GM21381 (cell line): ENCODE results near the gene MAP3K13.
A peak's percentile ranks its signal among the peaks of the same experiment; 100 is the strongest.
"Not testable (repeated sequence)": the region's sequence is repeated elsewhere in the genome, so short reads cannot be mapped to it uniquely, and the experiment has no call there.

ENCODE experiments used
- ATAC-seq: cut with Tn5 transposase; IDR thresholded peaks from one replicate; pipeline ENCODE4 v1.9.1; 2021; ENCODE audit warnings: mild to moderate bottlenecking, moderate library complexity; ENCODE audit not compliant: unreplicated experiment

The MAP3K13 gene

DNA sequence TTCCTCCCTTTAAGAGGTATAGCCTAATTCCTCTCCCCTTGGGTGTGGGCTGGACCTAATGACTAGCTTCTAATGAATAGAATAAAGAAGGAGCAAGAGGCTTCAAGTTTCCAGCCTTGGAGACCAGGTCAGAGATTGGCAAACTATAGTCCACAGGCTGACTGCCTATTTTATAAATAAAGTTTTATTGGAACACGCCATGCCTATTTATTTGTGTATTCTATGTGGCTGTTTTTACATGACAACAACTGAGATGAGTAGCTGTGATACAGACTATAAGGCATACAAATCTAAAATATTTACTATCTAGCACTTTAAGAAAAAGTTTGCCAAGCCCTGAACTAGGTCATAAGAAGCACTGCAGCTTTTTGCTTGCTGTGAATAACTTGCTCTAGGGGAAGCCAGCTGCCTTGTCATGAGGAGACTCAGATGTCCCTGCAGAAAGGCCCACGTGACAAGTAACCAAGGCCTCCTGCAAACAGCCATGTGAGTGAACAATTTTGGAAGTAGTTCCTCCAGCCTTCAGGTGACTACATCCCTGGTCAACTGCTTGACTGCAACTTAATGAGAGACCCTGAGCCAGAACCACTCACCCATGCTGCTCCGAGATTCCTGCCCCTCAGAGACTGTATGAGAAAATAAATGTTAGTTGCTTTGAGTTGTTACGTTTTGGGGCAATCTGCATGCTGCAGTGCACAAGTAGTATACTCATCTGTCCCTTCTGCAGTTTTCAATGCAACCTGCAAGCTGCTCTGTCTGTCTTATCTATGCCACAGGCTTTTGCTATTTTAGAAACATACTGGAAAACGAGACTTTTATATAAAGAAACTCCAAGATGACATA lies 21.1 kb upstream of the MAP3K13 start:
- no peak for ATAC-seq

- no peak for ATAC-seq
Measured at GRCh38 chr3:185342459-185343174, 20.3 kb upstream of the MAP3K13 start.

DNA sequence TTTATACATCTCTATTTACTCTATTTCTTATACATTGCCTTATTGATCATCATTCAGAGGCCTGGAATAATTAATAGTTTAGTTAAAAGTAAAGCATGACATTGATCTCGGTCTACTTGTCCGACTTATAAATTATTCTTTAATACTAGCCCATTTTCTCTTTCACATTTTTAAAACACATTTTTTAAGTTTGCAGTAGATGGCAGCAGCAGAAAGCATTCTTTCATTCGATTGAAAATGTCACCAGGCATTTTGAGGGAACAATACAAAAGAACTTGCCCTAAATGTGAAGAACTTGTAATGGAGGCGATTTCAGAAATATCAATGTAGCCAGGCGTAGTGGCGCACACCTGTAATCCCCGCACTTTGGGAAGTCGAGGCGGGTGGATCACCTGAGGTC lies 15.5 kb upstream of the MAP3K13 start:
- ATAC-seq = no peak

GRCh38 chr3:185350841-185351240 lies 12.1 kb upstream of the MAP3K13 start:
- ATAC-seq = no peak

- no peak for ATAC-seq
Measured at GRCh38 chr3:185351396-185351795, 11.5 kb upstream of the MAP3K13 start.

GRCh38 chr3:185353225-185353624 lies 9.7 kb upstream of the MAP3K13 start:
- ATAC-seq = no peak

GRCh38 chr3:185353823-185354614 lies 8.9 kb upstream of the MAP3K13 start:
- ATAC-seq = peak; percentile 99

DNA sequence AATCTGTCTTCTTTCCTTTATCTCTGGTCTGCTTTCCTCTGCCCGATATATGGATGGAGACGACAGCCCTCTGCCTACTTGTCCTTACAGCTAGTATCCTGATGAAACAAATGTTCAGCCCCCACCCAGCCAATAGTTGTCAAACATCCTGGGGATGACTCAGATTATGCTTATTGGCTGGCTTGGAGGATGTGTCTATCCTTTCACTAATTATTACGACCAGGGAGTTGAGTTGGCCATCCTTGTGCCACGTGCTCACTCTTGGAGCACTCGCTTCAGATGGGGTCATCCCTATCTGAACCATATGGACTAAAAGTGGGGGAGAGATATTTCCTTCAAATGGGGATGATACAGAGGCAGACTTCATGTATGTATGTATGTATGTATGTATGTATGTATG lies 6.4 kb upstream of the MAP3K13 start:
- ATAC-seq = no peak

DNA sequence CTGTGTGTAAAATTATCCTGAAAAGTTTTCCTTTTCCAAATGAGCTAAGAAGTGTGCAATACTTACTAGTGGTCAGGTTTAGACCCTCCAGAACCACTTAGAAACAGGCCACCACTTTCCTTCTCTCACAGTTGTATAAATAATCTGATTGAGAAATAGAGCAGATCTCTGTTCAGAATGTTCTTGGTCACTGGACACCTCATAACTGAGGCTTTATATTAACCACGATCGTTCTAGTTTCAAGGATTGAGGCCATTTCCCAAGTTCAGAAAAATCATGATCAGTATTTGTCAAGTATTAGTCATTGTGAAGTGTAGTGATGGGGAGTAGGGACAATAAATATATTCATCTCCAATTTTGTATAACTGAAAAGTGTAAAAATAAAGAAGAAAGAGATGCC lies 1.0 kb upstream of the MAP3K13 start:
- ATAC-seq = no peak

DNA sequence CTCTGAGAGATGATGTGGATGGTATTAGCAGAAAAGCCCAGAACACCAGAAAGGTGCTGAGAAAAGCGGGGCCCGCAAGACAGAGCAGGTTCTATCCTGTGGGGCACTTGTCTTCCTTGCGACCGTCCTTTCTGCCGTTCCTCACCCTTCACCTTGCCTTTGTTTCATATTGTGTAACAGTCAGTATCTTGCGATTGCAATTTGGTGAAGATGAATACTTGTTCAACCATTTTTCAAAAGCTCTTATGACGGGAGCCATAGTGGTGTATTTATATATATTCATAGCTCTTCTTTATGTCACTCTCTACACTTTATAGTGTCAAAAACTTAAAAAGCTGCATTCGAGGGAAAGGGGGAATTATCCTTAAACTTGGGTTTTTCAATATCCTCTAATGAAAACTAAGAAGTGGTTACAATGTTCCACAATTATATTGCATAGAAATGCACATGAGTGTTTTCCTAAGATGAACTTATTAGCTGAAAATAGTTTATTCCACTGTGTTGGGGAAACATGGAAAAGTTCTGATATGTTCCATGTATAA lies 797 bp downstream of the MAP3K13 start:
- ATAC-seq = no peak

DNA sequence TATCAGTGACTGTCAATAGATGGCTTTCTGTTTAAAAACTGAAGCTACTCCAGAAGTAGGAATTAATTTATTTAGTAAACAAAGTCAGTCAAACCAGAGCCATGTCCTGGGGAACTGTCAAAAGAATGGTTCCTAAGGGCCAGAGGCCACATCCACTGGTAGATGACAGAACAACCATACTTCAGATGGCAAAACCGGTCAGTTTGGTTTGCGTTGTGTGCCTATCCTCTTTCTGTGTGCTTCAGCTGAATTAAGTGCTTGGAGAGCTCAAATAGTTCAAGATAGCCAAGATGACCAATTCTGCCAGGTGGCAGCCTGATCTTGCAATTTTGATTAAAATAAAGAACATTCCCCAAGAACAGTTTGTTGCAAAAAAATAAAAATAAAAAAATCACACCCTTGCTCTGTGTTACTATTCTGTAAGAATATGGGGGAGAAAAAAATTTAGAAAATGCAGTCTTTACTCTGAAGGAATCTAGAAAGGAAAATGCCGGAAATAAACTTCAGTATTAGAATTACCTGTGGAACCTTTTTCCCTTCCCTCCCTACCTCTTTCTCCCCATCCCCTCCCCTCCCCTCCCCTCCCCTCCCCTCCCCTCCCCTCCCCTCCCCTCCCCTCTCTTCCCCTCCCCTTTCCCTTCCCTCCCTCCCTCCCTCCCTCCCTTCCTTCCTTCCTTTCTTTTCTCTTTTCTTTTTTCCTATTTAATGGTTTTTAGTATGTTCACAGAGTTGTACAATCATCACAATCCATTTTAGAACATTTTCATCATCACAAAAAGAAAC lies 2.5 kb downstream of the MAP3K13 start:
- ATAC-seq = no peak

GRCh38 chr3:185366074-185366335 lies 3.1 kb downstream of the MAP3K13 start:
- no peak for ATAC-seq

GRCh38 chr3:185366913-185367312 lies 4.0 kb downstream of the MAP3K13 start:
- no peak for ATAC-seq

DNA sequence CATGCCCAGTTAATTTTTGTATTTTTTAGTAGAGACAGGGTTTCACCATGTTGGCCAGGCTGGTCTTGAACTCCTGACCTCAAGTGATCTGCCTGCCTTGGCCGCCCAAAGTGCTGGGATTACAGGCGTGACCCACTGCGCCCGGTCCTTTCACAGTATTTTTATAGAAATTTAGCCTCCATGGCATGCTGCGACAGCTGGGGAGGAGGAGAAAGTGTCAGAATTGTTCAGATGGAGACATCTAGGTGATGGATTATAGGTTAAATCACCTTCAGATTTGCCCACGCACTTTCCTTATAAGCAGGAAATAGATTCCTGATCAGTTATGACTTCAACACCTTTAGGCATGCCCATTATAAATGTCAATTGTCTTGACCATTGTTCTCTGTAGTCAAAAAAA lies 7.4 kb downstream of the MAP3K13 start:
- ATAC-seq = not testable (repeated sequence)

DNA sequence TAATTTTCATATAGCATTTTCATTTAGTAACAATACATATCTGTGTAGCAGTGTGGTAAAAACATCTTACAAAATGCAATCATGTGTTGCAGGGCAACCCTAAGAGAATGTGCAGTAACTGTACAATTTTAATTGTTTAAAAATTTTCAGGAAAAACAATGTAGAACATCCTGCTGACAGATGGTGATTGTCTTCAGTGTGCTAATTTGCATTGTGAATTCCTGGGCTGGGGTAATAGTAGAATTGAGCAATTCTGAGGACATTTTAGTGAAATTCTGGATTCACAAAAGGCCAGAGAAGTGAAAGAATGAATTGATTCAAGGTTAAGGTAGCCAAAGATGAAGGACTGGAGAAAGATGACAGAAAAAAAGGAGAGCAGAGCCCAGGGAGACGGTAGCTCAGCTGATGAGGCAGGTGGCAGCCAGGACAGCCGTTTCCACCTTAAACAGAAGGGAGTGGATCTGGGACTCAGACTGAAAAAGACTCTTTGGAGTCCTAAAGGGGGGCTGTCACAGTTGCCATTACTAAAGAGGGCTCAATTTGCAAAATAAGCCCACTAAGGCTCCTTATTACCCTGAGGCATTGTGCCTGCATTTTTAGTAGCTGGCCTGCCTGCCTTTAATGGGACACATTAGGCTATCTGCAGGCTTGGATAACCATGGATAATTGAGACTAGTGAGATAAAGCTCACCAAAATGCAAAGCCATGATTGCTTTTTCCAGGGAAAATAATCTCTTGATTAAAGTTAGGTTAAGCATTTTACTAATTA lies 8.6 kb downstream of the MAP3K13 start:
- ATAC-seq = no peak

- no peak for ATAC-seq
Measured at GRCh38 chr3:185381320-185382058, 18.6 kb downstream of the MAP3K13 start.

GRCh38 chr3:185382154-185382553 lies 19.2 kb downstream of the MAP3K13 start:
- no peak for ATAC-seq

- ATAC-seq = not testable (repeated sequence)
Measured at GRCh38 chr3:185386515-185386914, 23.6 kb downstream of the MAP3K13 start.

- no peak for ATAC-seq
Measured at GRCh38 chr3:185387646-185388045, 24.7 kb downstream of the MAP3K13 start.
